Upper lobe of left lung (tissue), 6 donors: Measurements from ENCODE around the gene PDGFRB. TPM values are rescaled to one million over a fixed set of nuclear protein-coding genes. Genes with fewer than 3 reads are reported as not detected.
"Not testable (repeated sequence)": the region's sequence is repeated elsewhere in the genome, so short reads cannot be mapped to it uniquely, and the experiment has no call there.

ENCODE experiments used
- ATAC-seq, 2 donors: fragments of 200-7000 bp; cut with Tn5 transposase; one replicate each; pipeline ENCODE4 v1.9.1; 2022; ENCODE audit warnings: mild to moderate bottlenecking in 2 of 2, moderate library complexity in 2 of 2; ENCODE audit not compliant: low FRiP score in 2 of 2
- DNase-seq, 2 donors: peaks; one replicate each; pipeline ENCODE4 v3.0.0-alpha.2; 2019 to 2020
- H3K27ac ChIP-seq, 4 donors: fragments of 200-600 bp; sonication (generic); one replicate each; pipeline ENCODE4 v1.5.1; 2016 to 2019
- H3K27me3 ChIP-seq, 4 donors: fragments of 200-600 bp; sonication (generic); one replicate each; pipeline ENCODE4 v1.5.1; 2017 to 2019
- H3K36me3 ChIP-seq, 4 donors: fragments of 200-600 bp; sonication (generic); one replicate each; pipeline ENCODE4 v1.5.1; 2016 to 2019
- H3K4me1 ChIP-seq, 4 donors: fragments of 200-600 bp; sonication (generic); one replicate each; pipeline ENCODE4 v1.5.1; 2018 to 2019
- H3K4me3 ChIP-seq, 4 donors: fragments of 200-600 bp; sonication (generic); one replicate each; pipeline ENCODE4 v1.5.1; 2017 to 2019; ENCODE audit warnings: mild to moderate bottlenecking in 2 of 4, moderate library complexity in 1 of 4
- H3K9me3 ChIP-seq, 4 donors: fragments of 200-600 bp; sonication (generic); one replicate each; pipeline ENCODE4 v1.5.1; 2018 to 2019
- CTCF ChIP-seq, 6 experiments: fragments of 450-650 bp in 4 of 6; fragments of 200-600 bp in 2 of 6; sonication (generic) in 2 of 6; IDR thresholded peaks; one replicate each; pipeline ENCODE4 v1.5.1; 2016 to 2019; ENCODE audit warnings: antibody characterized with exemption in 6 of 6
- EP300 ChIP-seq, 4 donors: sonication (generic); formaldehyde crosslinking; IDR thresholded peaks; one replicate each; pipeline ENCODE4 v1.5.1; 2017; ENCODE audit warnings: antibody characterized with exemption in 4 of 4, control low read depth in 2 of 4
- POLR2A ChIP-seq, 4 donors: fragments of 450-650 bp; IDR thresholded peaks; one replicate each; pipeline ENCODE4 v1.5.1; 2016 to 2017; ENCODE audit warnings: antibody characterized with exemption in 4 of 4, mild to moderate bottlenecking in 2 of 4
- POLR2AphosphoS5 ChIP-seq, 2 donors: sonication (generic); formaldehyde crosslinking; IDR thresholded peaks; one replicate each; pipeline ENCODE4 v1.5.1; 2017; ENCODE audit warnings: antibody characterized with exemption in 2 of 2
- WGBS, 2 donors: methylation state at CpG; one replicate each; pipeline ENCODE4 v1.1.5; 2017 to 2018; 5-methylcytosine and 5-hydroxymethylcytosine counted together
- total RNA-seq, 6 donors: library from RNA; depleted of rRNA in 4 of 6; stranded (reverse); fragments of >200 nt in 4 of 6; gene quantifications; one replicate each; pipeline versions ENCODE4 v1.1.0 to v1.2.1, GENCODE V29; 2016 to 2021
- donor health status: DM: no; HTN: no; CAD: no; lungs with moderate emphysema.
- donor health status: DM: no; HTN: yes; CAD: no; lungs with severe emphysema.

PDGFRB gene
- total RNA-seq, 6 donors from 2014 or later: 26.6 to 155 (median 81.5) TPM

DNA sequence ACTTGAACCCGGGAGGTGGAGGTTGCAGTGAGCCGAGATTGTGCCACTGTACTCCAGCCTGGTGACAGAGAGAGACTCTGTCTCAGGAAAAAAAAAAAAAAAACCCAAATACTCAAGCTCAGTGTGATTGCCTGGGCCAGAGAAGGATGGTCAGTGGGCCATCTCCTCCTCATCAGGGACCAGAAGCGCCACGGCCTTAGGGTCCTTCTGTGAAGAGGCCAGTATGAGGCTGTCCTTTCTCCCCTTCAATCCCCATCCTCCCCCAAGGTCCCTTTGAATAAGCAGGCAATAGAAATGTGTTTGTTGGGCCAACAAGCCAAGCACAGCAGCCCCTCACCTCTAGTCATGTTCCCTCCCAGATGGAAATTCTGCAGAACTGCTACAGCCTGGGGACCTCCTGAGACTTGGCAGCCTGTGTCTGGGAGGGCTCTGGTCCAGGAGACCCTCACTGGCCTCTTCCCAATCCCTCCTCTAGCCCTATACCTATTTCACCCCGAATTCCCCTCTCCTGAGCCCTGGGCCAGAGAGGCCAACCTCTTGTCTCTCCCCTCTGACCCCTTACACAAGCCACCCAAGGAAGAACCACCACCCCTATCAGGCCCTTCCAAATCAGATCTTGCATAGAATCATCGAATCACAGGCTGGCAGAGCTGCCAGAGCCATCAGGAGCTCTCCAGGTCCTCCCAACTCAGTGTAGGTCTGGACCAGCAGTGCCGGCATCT is 70.3 kb downstream of the PDGFRB start:
- Histone ChIP-seq H3K27ac (peak overlapping the region in 2 of 4 donors; percentile 58 to 70), H3K4me3 (peak overlapping the region in 3 of 4 donors; percentile 26 to 50 (median 34))
- 78 to 85% methylated on average over 7 of the region's 7 CpGs for WGBS, 2 donors

GRCh38 chr5:150084754-150085153 is 70.9 kb downstream of the PDGFRB start:
- not testable (repeated sequence) for ATAC-seq, H3K9me3 ChIP-seq, H3K36me3 ChIP-seq, DNase-seq, H3K27me3 ChIP-seq
- peak overlapping the region in 3 of 4 donors; percentile 9 to 50 (median 34) for H3K4me3 ChIP-seq
- WGBS, 2 donors: 86 to 87% methylated on average over 6 of the region's 6 CpGs
- H3K4me1 ChIP-seq: peaks cover 5 to 17% (median 6%) of the 10 kb centered on the region in 4 donors
- peak overlapping the region in 2 of 4 donors; percentile 11 to 23 for H3K27ac ChIP-seq

More for the DNA sequence above, 70.3 kb downstream of the PDGFRB start:
- ATAC-seq: no peak
- Histone ChIP-seq H3K9me3 (no peaks in the 10 kb centered on the region), H3K36me3 (no peaks in the 10 kb centered on the region), H3K27me3 (no peaks in the 10 kb centered on the region), H3K4me1 (peaks cover 5 to 17% (median 6%) of the 10 kb centered on the region in 4 donors)
- DNase-seq: no peak
- TF ChIP-seq CTCF (IDR thresholded peaks at IDR 0.05): no peak
- TF ChIP-seq POLR2A (IDR thresholded peaks at IDR 0.05): no peak
- no peak for TF ChIP-seq POLR2AphosphoS5 (IDR thresholded peaks at IDR 0.05)
- TF ChIP-seq EP300 (IDR thresholded peaks at IDR 0.05): no peak

DNA sequence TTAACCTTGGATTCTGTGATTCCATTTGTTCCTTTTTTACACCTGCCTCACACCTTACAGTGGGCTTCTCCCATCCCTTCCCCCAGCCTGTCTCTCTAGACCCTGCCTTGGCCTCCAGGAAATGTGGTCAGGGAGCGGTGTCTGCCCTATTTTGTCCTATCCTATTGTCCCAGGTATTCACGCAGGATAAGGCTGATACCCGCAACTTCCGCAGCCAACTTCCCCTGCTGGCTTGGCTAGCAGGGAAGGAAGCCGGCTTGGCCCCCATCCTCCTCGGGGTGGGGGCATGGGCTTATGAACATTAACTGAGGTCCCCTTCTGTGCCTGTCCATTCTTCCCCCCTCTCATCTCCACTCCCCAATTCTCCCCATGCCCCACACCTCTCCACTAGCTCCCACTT is 72.8 kb downstream of the PDGFRB start:
- WGBS, 2 donors: 21 to 72% methylated on average over 6 of the region's 6 CpGs
- no peaks in the 10 kb centered on the region for H3K27me3 ChIP-seq
- H3K36me3 ChIP-seq: no peaks in the 10 kb centered on the region
- peaks cover 5 to 17% (median 6%) of the 10 kb centered on the region in 4 donors for H3K4me1 ChIP-seq
- TF ChIP-seq CTCF (IDR thresholded peaks at IDR 0.05) (no peak), POLR2A (IDR thresholded peaks at IDR 0.05) (no peak), EP300 (IDR thresholded peaks at IDR 0.05) (no peak), POLR2AphosphoS5 (IDR thresholded peaks at IDR 0.05) (no peak)
- ATAC-seq (peak in 1 of 2 donors; percentile 1), DNase-seq (no peak)
- peak overlapping the region in 2 of 4 donors; percentile 26 to 30 for H3K27ac ChIP-seq
- H3K4me3 ChIP-seq: peak overlapping the region in 2 of 4 donors; percentile 5 to 30
- H3K9me3 ChIP-seq: no peaks in the 10 kb centered on the region

DNA sequence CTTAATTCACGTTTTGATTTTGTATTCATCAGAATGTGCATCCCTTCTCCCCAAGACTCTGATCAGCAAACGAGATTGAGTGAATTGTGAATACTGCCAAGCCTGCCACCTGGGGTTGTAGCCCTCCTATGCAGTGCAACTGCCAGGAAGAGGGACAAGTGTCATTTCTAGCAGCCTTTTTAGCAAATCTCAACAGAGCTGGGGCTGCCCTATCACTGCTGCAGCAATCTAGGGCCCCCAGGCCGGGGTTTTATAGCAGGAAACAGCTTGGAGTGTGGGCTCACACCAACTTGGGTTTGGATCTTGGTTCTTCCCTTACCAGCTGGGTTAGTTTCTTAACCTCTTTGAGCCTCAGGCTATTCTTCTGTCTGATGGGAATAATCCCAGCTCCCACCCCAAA is 73.3 kb downstream of the PDGFRB start:
- no peak for ATAC-seq
- Histone ChIP-seq H3K27ac (peak overlapping the region in 3 of 4 donors; percentile 6 to 30 (median 26)), H3K36me3 (no peaks in the 10 kb centered on the region), H3K9me3 (no peaks in the 10 kb centered on the region), H3K27me3 (no peaks in the 10 kb centered on the region), H3K4me3 (peak overlapping the region in 1 of 4 donors; percentile 30), H3K4me1 (peaks cover 5 to 17% (median 6%) of the 10 kb centered on the region in 4 donors)
- TF ChIP-seq CTCF (IDR thresholded peaks at IDR 0.05) (no peak), EP300 (IDR thresholded peaks at IDR 0.05) (no peak), POLR2A (IDR thresholded peaks at IDR 0.05) (no peak), POLR2AphosphoS5 (IDR thresholded peaks at IDR 0.05) (no peak)
- DNase-seq: no peak
- WGBS, 2 donors: 35 to 65% methylated on average over 3 of the region's 3 CpGs

DNA sequence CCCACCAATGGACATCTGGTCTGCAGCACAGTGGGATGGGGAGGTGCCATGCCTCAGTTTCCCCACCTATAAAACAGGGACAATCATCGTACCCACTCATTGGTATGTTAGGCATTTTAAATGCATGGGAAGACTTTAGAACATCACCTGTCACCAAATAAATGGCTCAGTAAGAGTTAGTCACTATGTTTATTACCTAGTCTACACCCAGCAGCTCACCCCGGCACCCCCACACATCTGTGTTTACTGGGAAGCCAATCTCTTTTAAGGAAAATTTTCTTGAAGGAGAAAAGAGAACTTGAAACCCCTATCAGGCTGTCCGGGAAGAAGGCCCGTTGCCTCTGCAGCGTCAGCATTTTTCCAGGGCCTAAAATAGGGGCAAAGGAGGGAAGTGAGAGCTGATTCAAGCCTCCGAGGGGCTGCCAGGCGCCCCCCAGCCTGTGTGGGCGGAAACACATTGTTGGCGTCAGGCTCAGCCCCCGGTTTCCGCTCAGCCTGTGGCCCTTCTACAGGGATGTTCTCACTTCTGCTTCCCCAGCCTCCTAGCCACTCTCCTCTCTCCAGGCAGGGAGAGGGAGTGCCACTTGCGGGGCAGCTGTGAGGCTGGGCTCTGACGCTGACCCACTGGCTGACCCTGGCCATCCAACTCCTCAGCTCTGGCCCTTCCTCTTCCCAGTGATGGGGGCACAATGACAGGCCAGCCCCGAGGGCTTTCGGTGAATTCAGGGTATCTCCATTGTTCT is 73.9 kb downstream of the PDGFRB start:
- WGBS, 2 donors: 24% methylated on average over 11 to 14 of the region's 15 CpGs
- peak; percentile 75 to 87 for DNase-seq
- peak; percentile 76 to 91 for ATAC-seq
- TF ChIP-seq EP300 (IDR thresholded peaks at IDR 0.05) (no peak), POLR2AphosphoS5 (IDR thresholded peaks at IDR 0.05) (peak in 1 of 2 donors; percentile 29), CTCF (IDR thresholded peaks at IDR 0.05) (no peak), POLR2A (IDR thresholded peaks at IDR 0.05) (peak in 1 of 4 donors; percentile 64)
- H3K27me3 ChIP-seq: no peaks in the 10 kb centered on the region
- no peaks in the 10 kb centered on the region for H3K36me3 ChIP-seq
- H3K9me3 ChIP-seq: no peaks in the 10 kb centered on the region
- peak overlapping the region in 1 of 4 donors; percentile 10 for H3K4me3 ChIP-seq
- H3K27ac ChIP-seq: peak overlapping the region in 2 of 4 donors; percentile 26 to 30
- H3K4me1 ChIP-seq: peaks cover 5 to 17% (median 6%) of the 10 kb centered on the region in 4 donors
